Body of pancreas (tissue), 4 donors: Measurements from ENCODE around the gene QRICH2. TPM values are rescaled to one million over a fixed set of nuclear protein-coding genes. Genes with fewer than 3 reads are reported as not detected.
"Not testable (repeated sequence)": the region's sequence is repeated elsewhere in the genome, so short reads cannot be mapped to it uniquely, and the experiment has no call there.

ENCODE experiments used
- ATAC-seq: fragments of 150-250 bp; one replicate; pipeline ENCODE4 v1.9.1; 2016
- DNase-seq, 4 donors: peaks; one replicate each; pipeline ENCODE4 v3.0.0-alpha.2; 2019
- H3K27ac ChIP-seq, 4 donors: fragments of 200-600 bp; sonication (generic); 1 replicate in 3 of 4; 2 replicates in 1 of 4; pipeline versions ENCODE4 v1.5.1 to v1.6.1; 2016 to 2019; ENCODE audit warnings: mild to moderate bottlenecking in 1 of 4, mixed read lengths in 1 of 4, moderate library complexity in 1 of 4
- H3K27me3 ChIP-seq, 2 donors: fragments of 200-600 bp; sonication (generic); one replicate each; pipeline ENCODE4 v1.6.0; 2016; ENCODE audit warnings: mild to moderate bottlenecking in 1 of 2
- H3K36me3 ChIP-seq, 2 donors: fragments of 200-600 bp; sonication (generic); replicated peaks in 1 of 2; 2 replicates each; pipeline ENCODE4 v1.5.1; 2016; ENCODE audit warnings: low read depth in 2 of 2; ENCODE audit not compliant: insufficient read depth in 1 of 2
- H3K4me1 ChIP-seq: fragments of 200-600 bp; sonication (generic); one replicate; pipeline ENCODE4 v1.6.0; 2016
- H3K4me3 ChIP-seq, 2 donors: fragments of 200-600 bp; sonication (generic); 1 replicate in 1 of 2; 2 replicates in 1 of 2; pipeline ENCODE4 v1.5.1; 2016 to 2019
- H3K9me3 ChIP-seq, 3 donors: fragments of 200-600 bp; sonication (generic); 1 replicate in 2 of 3; 2 replicates in 1 of 3; pipeline ENCODE4 v1.5.1; 2016
- POLR2A ChIP-seq, 3 donors: fragments of 450-650 bp; IDR thresholded peaks; one replicate each; pipeline ENCODE4 v1.6.1; 2016; ENCODE audit warnings: antibody characterized with exemption in 3 of 3, mild to moderate bottlenecking in 2 of 3
- WGBS, 2 donors: methylation state at CpG; one replicate each; pipeline ENCODE4 v1.1.5; 2017; 5-methylcytosine and 5-hydroxymethylcytosine counted together
- intact Hi-C: fragments of 100-400 bp; cut with DNase I; formaldehyde crosslinking; loops from one replicate; pipeline ENCODE4 v1.15.1; 2023
- total RNA-seq, 2 donors: library from RNA; depleted of rRNA; stranded (reverse); fragments of >200 nt; gene quantifications; one replicate each; pipeline ENCODE4 v1.1.0, GENCODE V29; 2016
- TF ChIP-seq, protein P1 (sequence below), 7 experiments: fragments of 450-650 bp in 4 of 7; fragments of 200-600 bp in 3 of 7; sonication (generic) in 3 of 7; IDR thresholded peaks; one replicate each; pipeline ENCODE4 v1.5.1; 2016 to 2019; ENCODE audit warnings: antibody characterized with exemption in 7 of 7

Gene QRICH2
- total RNA-seq, 2 donors from 2014 or later: 0.66 to 1.6 TPM

DNA sequence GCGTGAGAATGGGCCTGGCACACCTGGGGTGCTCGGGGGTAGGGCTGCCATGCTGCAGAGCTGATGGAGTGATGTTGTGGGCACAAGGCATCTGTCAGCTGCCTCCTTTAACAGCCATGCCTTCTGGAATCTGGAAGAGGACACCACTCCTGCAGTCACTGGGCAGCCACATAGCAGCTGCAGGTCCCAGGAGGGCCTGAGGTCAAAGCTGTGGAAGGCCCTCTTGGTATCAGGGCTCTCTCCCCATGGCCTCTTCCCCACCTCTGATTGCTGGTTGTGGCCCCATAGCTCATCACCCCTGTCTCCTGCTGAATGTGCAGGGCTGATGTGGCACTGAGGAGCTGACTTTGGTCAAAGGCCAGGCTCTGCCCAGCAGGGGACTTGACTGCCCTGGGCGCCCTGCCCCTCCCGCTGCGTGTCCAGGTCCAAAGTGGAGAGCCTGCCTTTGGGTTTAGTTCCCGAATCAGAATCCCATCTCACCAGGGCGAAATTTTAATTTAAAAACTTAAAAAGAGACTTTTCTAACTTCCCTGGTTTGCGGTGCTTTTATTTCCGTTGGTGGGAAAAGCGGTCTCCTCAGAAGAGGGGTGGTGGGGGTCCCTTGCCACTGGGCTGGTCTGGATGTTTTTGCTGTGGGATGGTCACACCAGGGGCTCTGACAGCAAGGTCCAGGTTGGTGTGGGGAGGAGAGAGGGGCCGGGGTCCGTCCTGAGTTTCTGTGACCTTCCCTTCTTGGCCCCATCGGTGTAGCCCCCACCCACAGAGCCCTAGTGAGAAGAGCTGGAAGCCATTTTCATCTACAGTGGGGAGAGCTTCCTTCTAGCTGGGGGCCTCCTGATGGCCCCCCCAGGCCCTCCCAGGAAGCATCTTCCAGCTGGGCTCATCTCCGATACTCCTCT, 37.1 kb downstream of the QRICH2 start:
- intact Hi-C loops: loop anchor here (10.0 kb wide), 1 partner anchor 256 kb away; no protein-coding TSS in a partner anchor
- ATAC-seq (no peak), DNase-seq (peak in 1 of 4 donors; percentile 20)
- peak overlapping the region in 3 of 4 donors; percentile 83 to 92 (median 88) for H3K27ac ChIP-seq
- H3K36me3 ChIP-seq: no peaks in the 10 kb centered on the region
- 80 to 84% methylated on average over 13 of the region's 14 CpGs for WGBS, 2 donors
- peaks cover 61% of the 10 kb centered on the region for H3K4me1 ChIP-seq
- TF ChIP-seq, protein P1, sequence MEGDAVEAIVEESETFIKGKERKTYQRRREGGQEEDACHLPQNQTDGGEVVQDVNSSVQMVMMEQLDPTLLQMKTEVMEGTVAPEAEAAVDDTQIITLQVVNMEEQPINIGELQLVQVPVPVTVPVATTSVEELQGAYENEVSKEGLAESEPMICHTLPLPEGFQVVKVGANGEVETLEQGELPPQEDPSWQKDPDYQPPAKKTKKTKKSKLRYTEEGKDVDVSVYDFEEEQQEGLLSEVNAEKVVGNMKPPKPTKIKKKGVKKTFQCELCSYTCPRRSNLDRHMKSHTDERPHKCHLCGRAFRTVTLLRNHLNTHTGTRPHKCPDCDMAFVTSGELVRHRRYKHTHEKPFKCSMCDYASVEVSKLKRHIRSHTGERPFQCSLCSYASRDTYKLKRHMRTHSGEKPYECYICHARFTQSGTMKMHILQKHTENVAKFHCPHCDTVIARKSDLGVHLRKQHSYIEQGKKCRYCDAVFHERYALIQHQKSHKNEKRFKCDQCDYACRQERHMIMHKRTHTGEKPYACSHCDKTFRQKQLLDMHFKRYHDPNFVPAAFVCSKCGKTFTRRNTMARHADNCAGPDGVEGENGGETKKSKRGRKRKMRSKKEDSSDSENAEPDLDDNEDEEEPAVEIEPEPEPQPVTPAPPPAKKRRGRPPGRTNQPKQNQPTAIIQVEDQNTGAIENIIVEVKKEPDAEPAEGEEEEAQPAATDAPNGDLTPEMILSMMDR (IDR thresholded peaks at IDR 0.05): no peak
- no peak for TF ChIP-seq POLR2A (IDR thresholded peaks at IDR 0.05)
- H3K4me3 ChIP-seq: no peak overlapping the region
- H3K27me3 ChIP-seq: no peaks in the 10 kb centered on the region
- no peaks in the 10 kb centered on the region for H3K9me3 ChIP-seq

DNA sequence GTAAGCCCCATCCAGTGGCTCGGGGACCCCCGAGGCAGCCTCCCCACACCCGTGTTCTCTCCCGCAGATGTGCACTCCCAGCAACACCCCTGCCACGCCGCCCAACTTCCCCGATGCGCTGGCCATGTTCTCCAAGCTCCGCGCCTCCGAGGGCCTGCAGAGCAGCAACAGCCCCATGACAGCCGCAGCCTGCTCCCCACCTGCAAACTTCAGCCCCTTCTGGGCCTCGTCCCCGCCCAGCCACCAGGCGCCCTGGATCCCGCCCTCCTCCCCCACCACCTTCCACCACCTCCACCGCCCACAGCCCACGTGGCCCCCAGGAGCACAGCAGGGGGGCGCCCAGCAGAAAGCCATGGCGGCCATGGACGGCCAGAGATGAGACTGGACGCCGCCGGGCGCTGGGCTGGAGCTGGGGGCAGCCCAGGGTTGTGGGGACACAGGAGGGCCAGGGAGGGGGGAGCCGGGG, 37.9 kb downstream of the QRICH2 start:
- no peaks in the 10 kb centered on the region for H3K36me3 ChIP-seq
- TF ChIP-seq POLR2A (IDR thresholded peaks at IDR 0.05): no peak
- TF ChIP-seq, protein P1 (IDR thresholded peaks at IDR 0.05): no peak
- H3K27ac ChIP-seq: peak overlapping the region in 2 of 4 donors; percentile 83 to 96
- H3K9me3 ChIP-seq: no peaks in the 10 kb centered on the region
- intact Hi-C loops: loop anchor here (10.0 kb wide), 1 partner anchor 255 kb away; no protein-coding TSS in a partner anchor
- no peaks in the 10 kb centered on the region for H3K27me3 ChIP-seq
- H3K4me1 ChIP-seq: peaks cover 61% of the 10 kb centered on the region
- 82 to 89% methylated on average over 19 to 23 of the region's 26 CpGs for WGBS, 2 donors
- ATAC-seq (no peak), DNase-seq (no peak)
- no peak overlapping the region for H3K4me3 ChIP-seq

DNA sequence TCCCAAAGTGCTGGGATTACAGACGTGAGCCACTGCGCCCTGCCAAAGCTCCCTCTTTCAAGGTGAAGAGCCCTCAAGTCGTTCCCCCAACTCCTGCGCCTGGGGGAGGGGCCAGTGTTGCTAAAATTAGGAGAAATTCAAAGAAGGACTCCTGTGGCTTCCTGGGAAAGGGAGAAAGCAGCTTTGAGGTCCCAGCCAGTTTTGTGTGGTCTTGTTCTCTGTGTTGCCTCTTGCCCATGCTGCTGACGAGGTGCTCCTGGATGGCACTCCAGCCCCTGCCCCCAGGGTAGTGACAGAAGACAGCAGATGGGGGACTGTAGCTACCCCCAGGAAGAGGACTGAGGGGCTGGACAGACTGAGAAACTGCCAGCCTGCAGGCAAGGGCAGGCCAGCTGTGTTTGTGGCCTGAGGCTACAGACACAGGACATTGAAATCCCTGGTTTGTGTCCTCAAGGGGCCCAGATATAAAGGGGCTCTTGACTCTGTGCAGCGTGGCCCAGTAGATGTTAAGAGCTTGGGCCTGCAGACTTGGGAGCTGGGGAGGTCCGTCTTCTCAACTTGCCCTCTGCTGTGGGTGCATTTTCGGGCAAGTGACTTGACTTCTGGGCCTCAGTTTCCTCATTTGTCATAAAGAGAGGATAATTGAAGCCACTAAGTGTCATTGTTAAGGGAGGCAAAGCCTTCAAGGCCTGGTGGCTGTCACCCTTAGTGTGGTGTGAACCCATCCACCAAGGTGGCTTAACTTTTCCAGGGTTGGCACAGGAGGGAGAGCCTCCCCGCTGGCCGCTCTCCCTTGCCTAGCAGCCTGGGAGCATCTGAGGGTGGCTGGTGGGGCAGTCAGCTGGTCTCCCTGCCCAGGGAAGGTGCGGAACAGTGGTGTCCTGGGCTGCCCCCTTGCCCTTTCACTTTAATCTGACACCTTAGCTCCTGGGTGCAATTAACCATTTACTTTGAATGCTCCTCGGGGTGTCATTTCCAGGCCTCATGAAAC, 38.8 kb downstream of the QRICH2 start:
- H3K4me3 ChIP-seq: no peak overlapping the region
- WGBS, 2 donors: 62 to 74% methylated on average over 9 to 12 of the region's 12 CpGs
- intact Hi-C loops: no loop called here
- no peaks in the 10 kb centered on the region for H3K9me3 ChIP-seq
- peak overlapping the region in 3 of 4 donors; percentile 64 to 96 (median 83) for H3K27ac ChIP-seq
- no peaks in the 10 kb centered on the region for H3K27me3 ChIP-seq
- no peak for ATAC-seq
- TF ChIP-seq, protein P1 (IDR thresholded peaks at IDR 0.05): no peak
- peak in 1 of 3 donors; percentile 5 for TF ChIP-seq POLR2A (IDR thresholded peaks at IDR 0.05)
- H3K4me1 ChIP-seq: peaks cover 65% of the 10 kb centered on the region
- DNase-seq: peak in 1 of 4 donors; percentile 3
- no peaks in the 10 kb centered on the region for H3K36me3 ChIP-seq

DNA sequence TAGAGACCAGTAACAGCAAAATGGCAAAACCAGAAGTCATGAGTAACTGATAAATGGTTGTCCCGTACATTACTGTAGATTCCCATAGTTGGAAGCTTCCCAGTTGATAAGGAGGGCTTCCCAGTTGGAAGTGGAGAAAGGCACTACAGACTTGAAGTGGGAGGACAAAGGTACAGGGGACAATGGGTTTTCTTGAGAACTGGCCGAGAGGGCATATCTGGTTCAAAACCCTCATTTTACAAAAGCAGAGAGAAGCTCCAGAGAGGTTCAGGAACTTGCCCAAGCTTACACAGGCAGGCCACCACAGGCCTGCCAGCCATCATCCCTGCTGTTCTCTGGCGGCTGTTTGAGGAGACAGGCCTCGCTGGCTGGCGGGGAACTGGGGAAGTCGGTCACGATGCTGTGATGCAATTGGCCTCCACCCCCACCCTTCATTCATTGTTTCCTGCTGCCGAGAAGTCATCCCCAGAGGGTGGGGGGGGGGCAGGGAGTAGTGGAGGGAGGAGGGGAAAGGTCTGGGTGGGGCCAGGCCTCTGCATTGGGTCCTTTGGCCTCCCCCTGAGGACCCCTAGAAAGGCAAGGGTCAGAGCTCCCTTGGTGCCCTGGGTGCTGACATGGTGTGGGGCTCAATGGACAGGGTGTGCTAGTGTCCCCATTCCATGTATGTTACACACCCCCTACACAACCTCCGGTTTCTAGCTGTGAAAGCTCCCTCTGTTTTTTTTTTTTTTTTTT, 39.9 kb downstream of the QRICH2 start:
- intact Hi-C loops: no loop called here
- DNase-seq (peak in 3 of 4 donors; percentile 62 to 82 (median 67)), ATAC-seq (no peak)
- Histone ChIP-seq H3K27ac (peak overlapping the region in 3 of 4 donors; percentile 64 to 96 (median 83)), H3K27me3 (no peaks in the 10 kb centered on the region), H3K36me3 (no peaks in the 10 kb centered on the region), H3K4me1 (peaks cover 76% of the 10 kb centered on the region), H3K9me3 (no peaks in the 10 kb centered on the region), H3K4me3 (no peak overlapping the region)
- WGBS, 2 donors: 37 to 47% methylated on average over 8 to 9 of the region's 9 CpGs
- TF ChIP-seq POLR2A (IDR thresholded peaks at IDR 0.05): peak in 1 of 3 donors; percentile 53
- TF ChIP-seq, protein P1 (IDR thresholded peaks at IDR 0.05): no peak

DNA sequence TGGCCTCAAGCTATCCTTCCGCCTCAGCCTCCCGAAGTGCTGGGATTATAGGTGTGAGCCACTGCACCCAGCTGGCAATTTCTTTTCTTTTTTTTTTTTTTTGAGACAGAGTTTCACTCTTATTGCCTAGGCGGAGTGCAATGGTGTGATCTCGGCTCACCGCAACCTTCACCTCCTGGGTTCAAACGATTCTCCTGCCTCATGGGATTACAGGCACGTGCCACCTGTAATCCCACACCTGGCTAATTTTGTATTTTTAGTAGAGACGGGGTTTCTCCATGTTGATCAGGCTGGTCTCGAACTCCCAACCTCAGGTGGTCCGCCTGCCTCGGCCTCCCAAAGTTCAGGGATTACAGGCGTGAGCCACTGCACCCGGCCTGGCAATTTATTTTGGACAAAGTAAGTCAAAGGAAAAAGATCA, 40.5 kb downstream of the QRICH2 start:
- H3K4me3 ChIP-seq, DNase-seq, H3K36me3 ChIP-seq: not testable (repeated sequence)

More for the DNA sequence above, 40.5 kb downstream of the QRICH2 start:
- Histone ChIP-seq H3K27ac (peak overlapping the region in 3 of 4 donors; percentile 64 to 96 (median 83)), H3K4me1 (peaks cover 80% of the 10 kb centered on the region)
- H3K27me3 ChIP-seq, intact Hi-C loops, ATAC-seq, H3K9me3 ChIP-seq: not testable (repeated sequence)
- 78 to 86% methylated on average over 13 of the region's 13 CpGs for WGBS, 2 donors
